Measurements from ENCODE around the gene WFIKKN2.
A peak's percentile ranks its signal among the peaks of the same experiment; 100 is the strongest.

The WFIKKN2 gene

GRCh38 chr17:50808888-50809287, 26.5 kb upstream of the WFIKKN2 start:
- Histone ChIP-seq H3K27ac (ENCODE audit: insufficient read depth in 1 of 2, low read depth in 1 of 2, low read length in 2 of 2, poor library complexity in 1 of 2, severe bottlenecking in 2 of 2) (no peak overlapping the region), H3K9me3 (ENCODE audit: control extremely low read depth in 1 of 5, control insufficient read depth in 4 of 5, insufficient read depth in 2 of 5, low read depth in 1 of 5, low read length in 4 of 5) (no peaks in the 10 kb centered on the region), H3K36me3 (ENCODE audit: control insufficient read depth in 4 of 4, insufficient read depth in 4 of 4, low read length in 3 of 4) (no peaks in the 10 kb centered on the region), H3K4me3 (ENCODE audit: control insufficient read depth in 1 of 7, extremely low read depth in 1 of 7, insufficient read depth in 4 of 7, low read depth in 2 of 7, low read length in 6 of 7) (no peak overlapping the region), H3K4me1 (ENCODE audit: control extremely low read depth in 1 of 4, control insufficient read depth in 4 of 4, insufficient read depth in 4 of 4, low read length in 3 of 4) (no peaks in the 10 kb centered on the region), H3K27me3 (replicated peaks in 2 of 5; ENCODE audit: control insufficient read depth in 4 of 5, insufficient read depth in 5 of 5, low read length in 4 of 5) (no peaks in the 10 kb centered on the region)
- POLR2A ChIA-PET, result interaction anchor here (0.6 kb wide), 1 partner anchor 155 kb away, joined by 3 read pairs; no protein-coding TSS in a partner anchor
- no peak for DNase-seq
- CTCF ChIA-PET, result interaction anchor here (0.9 to 1.2 kb wide), 3 partner anchors 8 to 26 kb away, joined by 3 read pairs; no protein-coding TSS in a partner anchor
- 100% methylated on average over 3 of the region's 3 CpGs for WGBS (ENCODE audit: insufficient coverage)

GRCh38 chr17:50813583-50813982, 21.8 kb upstream of the WFIKKN2 start:
- POLR2A ChIA-PET, result no interaction called here
- Histone ChIP-seq H3K27ac (ENCODE audit: insufficient read depth in 1 of 2, low read depth in 1 of 2, low read length in 2 of 2, poor library complexity in 1 of 2, severe bottlenecking in 2 of 2) (no peak overlapping the region), H3K4me3 (ENCODE audit: control insufficient read depth in 1 of 7, extremely low read depth in 1 of 7, insufficient read depth in 4 of 7, low read depth in 2 of 7, low read length in 6 of 7) (no peak overlapping the region), H3K4me1 (ENCODE audit: control extremely low read depth in 1 of 4, control insufficient read depth in 4 of 4, insufficient read depth in 4 of 4, low read length in 3 of 4) (peaks cover 0 to 7% (median 4%) of the 10 kb centered on the region in 4 experiments), H3K9me3 (ENCODE audit: control extremely low read depth in 1 of 5, control insufficient read depth in 4 of 5, insufficient read depth in 2 of 5, low read depth in 1 of 5, low read length in 4 of 5) (no peaks in the 10 kb centered on the region), H3K27me3 (replicated peaks in 2 of 5; ENCODE audit: control insufficient read depth in 4 of 5, insufficient read depth in 5 of 5, low read length in 4 of 5) (no peaks in the 10 kb centered on the region), H3K36me3 (ENCODE audit: control insufficient read depth in 4 of 4, insufficient read depth in 4 of 4, low read length in 3 of 4) (no peaks in the 10 kb centered on the region)
- CTCF ChIA-PET, result interaction anchor here (2.3 kb wide), 1 partner anchor 10 kb away, joined by 5 read pairs; no protein-coding TSS in a partner anchor
- DNase-seq, result no peak

GRCh38 chr17:50815400-50815799, 20.0 kb upstream of the WFIKKN2 start:
- H3K4me1 ChIP-seq (ENCODE audit: control extremely low read depth in 1 of 4, control insufficient read depth in 4 of 4, insufficient read depth in 4 of 4, low read length in 3 of 4), result peaks cover 0 to 11% (median 6%) of the 10 kb centered on the region in 4 experiments
- DNase-seq, result peak in 2 of 3 donors; percentile 37 to 50
- H3K36me3 ChIP-seq (ENCODE audit: control insufficient read depth in 4 of 4, insufficient read depth in 4 of 4, low read length in 3 of 4), result no peaks in the 10 kb centered on the region
- no peak overlapping the region for H3K4me3 ChIP-seq (ENCODE audit: control insufficient read depth in 1 of 7, extremely low read depth in 1 of 7, insufficient read depth in 4 of 7, low read depth in 2 of 7, low read length in 6 of 7)
- H3K27ac ChIP-seq (ENCODE audit: insufficient read depth in 1 of 2, low read depth in 1 of 2, low read length in 2 of 2, poor library complexity in 1 of 2, severe bottlenecking in 2 of 2), result no peak overlapping the region
- ChIA-PET CTCF (interaction anchor here (0.7 to 5.5 kb wide), 8 partner anchors 12 to 140 kb away, joined by 3 to 39 read pairs (median 4); no protein-coding TSS in a partner anchor), POLR2A (no interaction called here)
- no peaks in the 10 kb centered on the region for H3K9me3 ChIP-seq (ENCODE audit: control extremely low read depth in 1 of 5, control insufficient read depth in 4 of 5, insufficient read depth in 2 of 5, low read depth in 1 of 5, low read length in 4 of 5)
- no peaks in the 10 kb centered on the region for H3K27me3 ChIP-seq (replicated peaks in 2 of 5; ENCODE audit: control insufficient read depth in 4 of 5, insufficient read depth in 5 of 5, low read length in 4 of 5)
- 0% methylated on average over 3 of the region's 3 CpGs for WGBS (ENCODE audit: insufficient coverage)

- Histone ChIP-seq H3K36me3 (ENCODE audit: control insufficient read depth in 4 of 4, insufficient read depth in 4 of 4, low read length in 3 of 4) (no peaks in the 10 kb centered on the region), H3K9me3 (ENCODE audit: control extremely low read depth in 1 of 5, control insufficient read depth in 4 of 5, insufficient read depth in 2 of 5, low read depth in 1 of 5, low read length in 4 of 5) (no peaks in the 10 kb centered on the region), H3K27me3 (replicated peaks in 2 of 5; ENCODE audit: control insufficient read depth in 4 of 5, insufficient read depth in 5 of 5, low read length in 4 of 5) (no peaks in the 10 kb centered on the region), H3K27ac (ENCODE audit: insufficient read depth in 1 of 2, low read depth in 1 of 2, low read length in 2 of 2, poor library complexity in 1 of 2, severe bottlenecking in 2 of 2) (no peak overlapping the region), H3K4me3 (ENCODE audit: control insufficient read depth in 1 of 7, extremely low read depth in 1 of 7, insufficient read depth in 4 of 7, low read depth in 2 of 7, low read length in 6 of 7) (no peak overlapping the region), H3K4me1 (ENCODE audit: control extremely low read depth in 1 of 4, control insufficient read depth in 4 of 4, insufficient read depth in 4 of 4, low read length in 3 of 4) (peaks cover 0 to 11% (median 6%) of the 10 kb centered on the region in 4 experiments)
- WGBS (ENCODE audit: insufficient coverage), result no CpG with 5 or more reads among the region's 5 CpGs
- ChIA-PET CTCF (interaction anchor here (0.7 to 5.5 kb wide), 10 partner anchors 11 to 395 kb away, joined by 3 to 39 read pairs (median 5); no protein-coding TSS in a partner anchor), POLR2A (no interaction called here)
- DNase-seq, result no peak
Observed at GRCh38 chr17:50816271-50816670, 19.1 kb upstream of the WFIKKN2 start.

GRCh38 chr17:50816771-50817751, 18.3 kb upstream of the WFIKKN2 start:
- peak; percentile 43 to 61 (median 51) for DNase-seq
- ChIA-PET POLR2A (no interaction called here), CTCF (interaction anchor here (1.0 to 5.5 kb wide), 9 partner anchors 10 to 36 kb away, joined by 3 to 39 read pairs (median 6); no protein-coding TSS in a partner anchor)
- Histone ChIP-seq H3K9me3 (ENCODE audit: control extremely low read depth in 1 of 5, control insufficient read depth in 4 of 5, insufficient read depth in 2 of 5, low read depth in 1 of 5, low read length in 4 of 5) (no peaks in the 10 kb centered on the region), H3K4me1 (ENCODE audit: control extremely low read depth in 1 of 4, control insufficient read depth in 4 of 4, insufficient read depth in 4 of 4, low read length in 3 of 4) (peaks cover 0 to 11% (median 6%) of the 10 kb centered on the region in 4 experiments), H3K36me3 (ENCODE audit: control insufficient read depth in 4 of 4, insufficient read depth in 4 of 4, low read length in 3 of 4) (no peaks in the 10 kb centered on the region), H3K27me3 (replicated peaks in 2 of 5; ENCODE audit: control insufficient read depth in 4 of 5, insufficient read depth in 5 of 5, low read length in 4 of 5) (no peaks in the 10 kb centered on the region), H3K4me3 (ENCODE audit: control insufficient read depth in 1 of 7, extremely low read depth in 1 of 7, insufficient read depth in 4 of 7, low read depth in 2 of 7, low read length in 6 of 7) (peak overlapping the region in 3 of 7 experiments; percentile 33 to 61 (median 44)), H3K27ac (ENCODE audit: insufficient read depth in 1 of 2, low read depth in 1 of 2, low read length in 2 of 2, poor library complexity in 1 of 2, severe bottlenecking in 2 of 2) (no peak overlapping the region)
- 19% methylated on average over 21 of the region's 27 CpGs for WGBS (ENCODE audit: insufficient coverage)

- 90% methylated on average over 5 of the region's 7 CpGs for WGBS (ENCODE audit: insufficient coverage)
- ChIA-PET POLR2A (no interaction called here), CTCF (interaction anchor here (1.0 to 5.5 kb wide), 9 partner anchors 11 to 36 kb away, joined by 3 to 39 read pairs (median 6); no protein-coding TSS in a partner anchor)
- Histone ChIP-seq H3K36me3 (ENCODE audit: control insufficient read depth in 4 of 4, insufficient read depth in 4 of 4, low read length in 3 of 4) (no peaks in the 10 kb centered on the region), H3K27ac (ENCODE audit: insufficient read depth in 1 of 2, low read depth in 1 of 2, low read length in 2 of 2, poor library complexity in 1 of 2, severe bottlenecking in 2 of 2) (no peak overlapping the region), H3K27me3 (replicated peaks in 2 of 5; ENCODE audit: control insufficient read depth in 4 of 5, insufficient read depth in 5 of 5, low read length in 4 of 5) (no peaks in the 10 kb centered on the region), H3K4me1 (ENCODE audit: control extremely low read depth in 1 of 4, control insufficient read depth in 4 of 4, insufficient read depth in 4 of 4, low read length in 3 of 4) (peaks cover 0 to 11% (median 6%) of the 10 kb centered on the region in 4 experiments), H3K4me3 (ENCODE audit: control insufficient read depth in 1 of 7, extremely low read depth in 1 of 7, insufficient read depth in 4 of 7, low read depth in 2 of 7, low read length in 6 of 7) (no peak overlapping the region), H3K9me3 (ENCODE audit: control extremely low read depth in 1 of 5, control insufficient read depth in 4 of 5, insufficient read depth in 2 of 5, low read depth in 1 of 5, low read length in 4 of 5) (peaks cover 0 to 1% (median 0%) of the 10 kb centered on the region in 5 experiments)
- DNase-seq, result no peak
Observed at GRCh38 chr17:50817838-50818237, 17.5 kb upstream of the WFIKKN2 start.
